Epithelial cell of esophagus (primary cell): ENCODE results near the gene ZNF408.

Experiments used
- DNase-seq: peaks from one replicate; pipeline ENCODE4 v3.0.0; 2010; ENCODE audit warnings: low read depth
- H3K4me3 ChIP-seq: 2 replicates; pipeline ENCODE4 v1.5.1; 2011; ENCODE audit warnings: mild to moderate bottlenecking, low read length, control low read depth
- TF ChIP-seq, protein P1 (sequence below): IDR thresholded peaks from 2 replicates; pipeline ENCODE4 v1.5.1; 2011; ENCODE audit warnings: low read depth, mild to moderate bottlenecking, low read length, control low read depth, inconsistent platforms; ENCODE audit not compliant: insufficient read depth; ENCODE audit errors: missing control alignments

ZNF408 gene

DNA sequence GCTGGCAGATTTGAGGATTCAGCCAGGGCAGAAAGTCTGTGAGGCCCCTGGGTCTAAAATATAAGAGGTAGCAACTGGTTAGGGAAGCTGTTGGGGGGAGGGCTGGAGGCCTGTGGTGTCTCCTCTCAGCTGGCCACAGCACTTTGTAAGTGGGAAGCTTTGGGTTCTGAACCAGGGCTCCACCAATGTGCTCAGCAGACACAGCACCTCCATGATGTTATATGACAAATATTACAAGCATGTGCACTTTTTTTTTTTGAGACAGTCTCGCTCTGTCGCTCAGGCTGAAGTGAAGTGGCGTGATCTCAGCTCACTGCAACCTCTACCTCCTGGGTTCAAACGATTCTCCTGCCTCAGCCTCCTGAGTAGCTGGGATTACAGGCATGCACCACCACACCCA lies 8.4 kb upstream of the ZNF408 start:
- DNase-seq, result no peak
- no peak overlapping the region for H3K4me3 ChIP-seq
- TF ChIP-seq, protein P1, sequence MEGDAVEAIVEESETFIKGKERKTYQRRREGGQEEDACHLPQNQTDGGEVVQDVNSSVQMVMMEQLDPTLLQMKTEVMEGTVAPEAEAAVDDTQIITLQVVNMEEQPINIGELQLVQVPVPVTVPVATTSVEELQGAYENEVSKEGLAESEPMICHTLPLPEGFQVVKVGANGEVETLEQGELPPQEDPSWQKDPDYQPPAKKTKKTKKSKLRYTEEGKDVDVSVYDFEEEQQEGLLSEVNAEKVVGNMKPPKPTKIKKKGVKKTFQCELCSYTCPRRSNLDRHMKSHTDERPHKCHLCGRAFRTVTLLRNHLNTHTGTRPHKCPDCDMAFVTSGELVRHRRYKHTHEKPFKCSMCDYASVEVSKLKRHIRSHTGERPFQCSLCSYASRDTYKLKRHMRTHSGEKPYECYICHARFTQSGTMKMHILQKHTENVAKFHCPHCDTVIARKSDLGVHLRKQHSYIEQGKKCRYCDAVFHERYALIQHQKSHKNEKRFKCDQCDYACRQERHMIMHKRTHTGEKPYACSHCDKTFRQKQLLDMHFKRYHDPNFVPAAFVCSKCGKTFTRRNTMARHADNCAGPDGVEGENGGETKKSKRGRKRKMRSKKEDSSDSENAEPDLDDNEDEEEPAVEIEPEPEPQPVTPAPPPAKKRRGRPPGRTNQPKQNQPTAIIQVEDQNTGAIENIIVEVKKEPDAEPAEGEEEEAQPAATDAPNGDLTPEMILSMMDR, result no peak

DNA sequence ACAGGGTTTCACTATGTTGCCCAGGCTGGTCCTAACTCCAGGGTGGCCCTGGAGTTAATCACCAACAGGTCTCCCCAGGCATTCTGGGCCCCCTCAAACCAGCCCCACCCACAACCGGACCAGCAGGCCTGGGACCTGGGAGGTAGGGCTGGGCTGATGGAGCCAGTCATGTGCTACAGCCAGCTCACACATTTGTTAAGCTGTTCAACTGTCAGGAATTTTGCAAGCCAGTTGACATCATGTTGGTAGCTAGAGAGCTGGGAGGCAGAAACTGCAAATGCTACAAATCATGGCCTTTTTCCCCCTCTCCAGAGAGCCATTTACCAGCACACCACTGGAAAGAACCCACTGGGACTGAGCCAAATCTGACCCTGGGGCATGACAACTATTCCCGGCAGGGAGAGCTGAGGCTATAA lies 7.2 kb upstream of the ZNF408 start:
- TF ChIP-seq, protein P1, result no peak
- DNase-seq, result peak; percentile 93
- H3K4me3 ChIP-seq, result no peak overlapping the region

DNA sequence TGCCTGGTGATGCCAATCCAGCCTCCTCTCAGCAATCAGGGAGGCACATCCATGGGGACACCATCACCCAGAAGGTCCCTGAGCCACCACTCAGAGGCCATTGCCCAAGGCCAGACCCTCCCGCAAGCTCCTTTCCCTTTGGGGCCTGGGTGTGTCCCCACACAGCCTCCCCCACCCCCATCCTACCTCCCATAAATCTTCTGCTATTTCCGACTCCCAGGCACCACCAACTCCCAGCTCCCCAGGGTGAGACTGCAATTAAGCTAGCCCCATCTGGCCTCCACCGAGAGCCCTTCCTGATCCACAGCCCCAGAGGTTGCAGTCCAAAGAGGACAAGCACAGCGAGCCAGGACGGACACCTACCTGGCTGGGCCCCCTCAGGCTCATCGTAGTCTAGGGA lies 6.8 kb upstream of the ZNF408 start:
- no peak overlapping the region for H3K4me3 ChIP-seq
- TF ChIP-seq, protein P1, result no peak
- DNase-seq, result no peak

DNA sequence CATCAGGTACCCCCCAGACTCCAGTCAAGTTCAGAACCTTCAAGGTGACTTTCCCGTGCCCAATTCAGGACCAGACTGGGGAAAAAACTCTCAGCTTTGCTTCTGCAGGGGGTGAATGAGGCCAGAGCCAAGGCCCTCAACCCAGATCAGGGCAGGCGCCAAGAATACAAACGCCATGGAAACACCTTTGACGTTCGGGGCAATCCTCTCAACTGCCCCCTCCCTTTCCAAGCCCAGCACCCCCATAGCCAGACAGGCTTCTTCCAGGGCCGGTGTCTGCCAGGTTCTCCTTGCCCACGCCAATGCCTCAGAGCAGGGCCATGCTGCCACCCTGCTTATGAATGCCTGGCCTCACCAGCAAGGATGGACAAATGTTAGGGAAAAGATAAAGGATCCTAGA lies 6.2 kb upstream of the ZNF408 start:
- H3K4me3 ChIP-seq, result no peak overlapping the region
- TF ChIP-seq, protein P1, result no peak
- DNase-seq, result no peak

DNA sequence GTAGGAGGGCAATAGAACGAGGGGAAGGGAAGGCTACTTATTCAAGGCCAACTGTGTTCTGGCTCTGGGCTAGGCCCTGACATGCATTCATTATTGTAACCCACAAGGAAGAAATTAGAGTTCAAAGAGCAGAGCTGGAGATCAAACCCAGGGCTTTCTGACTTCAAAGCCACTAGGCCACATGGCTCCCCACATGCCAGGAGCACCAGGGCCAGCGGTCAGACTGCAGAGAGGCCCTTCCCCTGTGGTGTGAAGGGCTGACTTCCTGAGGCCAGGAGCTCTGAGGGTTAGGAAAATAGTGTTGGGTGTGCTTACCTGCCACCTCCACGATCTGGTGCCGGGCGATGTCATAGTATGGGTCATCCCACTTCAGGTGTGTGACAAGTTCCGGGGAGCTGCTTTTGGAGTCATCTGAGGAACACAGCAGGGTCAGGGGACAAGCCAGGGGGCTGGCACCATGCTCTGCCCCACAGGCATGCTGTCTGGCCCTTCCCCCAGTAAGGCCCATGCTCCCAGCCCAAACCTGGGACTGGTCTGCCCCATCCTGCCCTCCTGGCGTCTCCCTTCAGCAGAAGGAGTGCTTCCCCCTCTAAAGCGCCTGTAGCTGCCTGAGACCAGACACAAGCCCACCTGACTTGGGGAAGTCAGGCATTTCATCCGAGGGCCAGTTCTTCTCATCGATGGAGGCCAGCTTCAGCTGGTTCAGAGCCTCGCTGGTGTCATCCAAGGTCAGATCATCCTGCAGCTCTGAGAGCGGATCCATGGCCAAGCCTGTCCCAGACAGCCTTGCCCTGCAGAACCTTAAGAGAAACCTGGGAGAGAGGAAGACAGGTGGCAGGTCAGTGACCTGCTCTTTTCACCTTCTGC lies 5.3 kb upstream of the ZNF408 start:
- no peak for DNase-seq
- H3K4me3 ChIP-seq, result no peak overlapping the region
- TF ChIP-seq, protein P1, result no peak

DNA sequence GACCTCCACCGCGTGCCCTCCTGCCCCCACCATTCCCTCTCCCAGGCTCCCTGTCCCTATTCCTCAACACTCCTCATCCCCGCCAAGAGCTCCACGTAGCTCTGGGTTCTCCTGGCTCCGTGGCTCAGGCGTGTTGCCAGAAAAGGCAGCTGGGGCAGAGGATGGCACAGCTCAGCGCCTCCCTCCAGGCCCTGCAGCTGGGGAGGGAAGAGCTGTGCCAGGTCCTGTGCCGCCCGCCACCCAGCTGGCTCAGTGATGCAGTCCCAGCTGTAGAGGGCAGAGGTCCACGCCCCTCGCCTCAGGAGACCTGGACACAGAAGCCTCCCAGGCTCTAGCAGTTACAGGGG lies 4.6 kb upstream of the ZNF408 start:
- DNase-seq, result no peak
- no peak overlapping the region for H3K4me3 ChIP-seq
- TF ChIP-seq, protein P1, result no peak

DNA sequence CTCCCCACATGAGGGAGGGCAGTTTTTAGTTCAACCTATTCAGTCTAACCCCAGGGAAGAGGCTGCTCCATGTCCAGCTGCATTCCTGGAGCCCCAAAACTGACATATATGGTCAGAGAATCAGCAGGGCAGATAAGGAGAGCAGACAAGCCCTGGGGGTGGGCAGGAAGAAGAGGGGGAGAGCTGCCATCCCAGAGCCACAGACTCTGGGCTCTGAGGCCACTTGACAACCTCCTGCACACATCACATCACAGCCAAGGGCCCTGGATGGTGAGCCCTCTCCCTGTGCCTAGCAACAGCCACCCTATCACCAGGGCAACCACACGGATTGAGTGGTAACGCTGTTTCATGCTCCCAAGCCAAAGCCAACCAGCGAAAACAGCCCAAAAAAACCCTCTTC lies 3.5 kb upstream of the ZNF408 start:
- no peak overlapping the region for H3K4me3 ChIP-seq
- TF ChIP-seq, protein P1, result no peak
- no peak for DNase-seq
